ENCODE data around the gene LRRC39.

The LRRC39 gene

DNA sequence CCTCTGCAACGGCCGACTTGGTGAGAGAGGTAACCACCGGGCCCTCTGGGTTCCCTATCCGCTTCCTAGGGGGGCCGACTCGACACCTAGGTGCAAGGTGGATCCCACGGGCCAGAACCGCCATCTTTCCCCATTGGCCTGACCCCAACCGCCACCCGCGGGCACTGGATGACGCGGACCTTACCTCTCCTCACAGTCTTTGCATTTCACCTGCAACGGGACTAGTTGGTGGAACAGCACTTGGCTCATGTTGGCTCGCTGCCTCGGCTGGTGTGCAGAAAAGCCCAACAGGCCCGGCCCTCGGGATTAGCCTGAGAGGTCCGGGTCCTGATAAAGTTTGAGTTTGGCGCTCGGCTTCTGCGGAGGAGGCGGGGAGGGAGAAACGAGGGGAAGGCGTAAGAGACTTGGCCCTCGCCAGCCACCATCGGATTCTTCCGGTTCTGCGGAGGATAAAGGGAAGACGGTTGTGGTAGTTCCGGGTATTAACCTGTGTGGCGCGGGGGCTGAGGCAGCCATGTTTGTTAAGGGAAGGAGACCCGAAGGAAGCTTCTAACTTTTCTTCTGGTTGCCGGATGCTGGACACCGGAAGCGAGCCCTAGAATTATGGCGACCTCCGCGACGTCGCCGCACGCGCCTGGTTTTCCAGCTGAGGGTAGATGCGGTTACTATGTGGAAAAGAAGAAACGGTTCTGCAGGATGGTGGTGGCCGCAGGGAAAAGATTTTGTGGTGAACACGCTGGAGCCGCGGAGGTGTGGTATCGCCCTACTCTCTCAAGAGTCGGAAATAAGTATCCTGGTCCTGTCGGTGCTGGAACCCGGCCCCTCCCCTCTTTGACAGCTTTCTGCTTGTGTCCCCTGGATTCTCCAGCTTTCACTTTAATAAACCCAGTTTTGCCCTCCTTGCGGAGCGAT is 45.2 kb downstream of the LRRC39 start, which contains the start of the genes SASS6 and TRMT13:
Gene SASS6 (minus strand): TSS at position 365 of the 912 bp plus-strand sequence. CDS start 116 bp downstream, at position 249.
Gene TRMT13 (plus strand): TSS at position 598 of the 912 bp plus-strand sequence. CDS start 6 bp downstream, at position 604.
- TF ChIP-seq ZFX (IDR thresholded peaks at IDR 0.05): peak; percentile 45
- TF ChIP-seq, protein P1, sequence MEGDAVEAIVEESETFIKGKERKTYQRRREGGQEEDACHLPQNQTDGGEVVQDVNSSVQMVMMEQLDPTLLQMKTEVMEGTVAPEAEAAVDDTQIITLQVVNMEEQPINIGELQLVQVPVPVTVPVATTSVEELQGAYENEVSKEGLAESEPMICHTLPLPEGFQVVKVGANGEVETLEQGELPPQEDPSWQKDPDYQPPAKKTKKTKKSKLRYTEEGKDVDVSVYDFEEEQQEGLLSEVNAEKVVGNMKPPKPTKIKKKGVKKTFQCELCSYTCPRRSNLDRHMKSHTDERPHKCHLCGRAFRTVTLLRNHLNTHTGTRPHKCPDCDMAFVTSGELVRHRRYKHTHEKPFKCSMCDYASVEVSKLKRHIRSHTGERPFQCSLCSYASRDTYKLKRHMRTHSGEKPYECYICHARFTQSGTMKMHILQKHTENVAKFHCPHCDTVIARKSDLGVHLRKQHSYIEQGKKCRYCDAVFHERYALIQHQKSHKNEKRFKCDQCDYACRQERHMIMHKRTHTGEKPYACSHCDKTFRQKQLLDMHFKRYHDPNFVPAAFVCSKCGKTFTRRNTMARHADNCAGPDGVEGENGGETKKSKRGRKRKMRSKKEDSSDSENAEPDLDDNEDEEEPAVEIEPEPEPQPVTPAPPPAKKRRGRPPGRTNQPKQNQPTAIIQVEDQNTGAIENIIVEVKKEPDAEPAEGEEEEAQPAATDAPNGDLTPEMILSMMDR (conservative IDR thresholded peaks at IDR 0.05): no peak
- peak within 1 kb of the TSS; percentile 86 for H3K27ac ChIP-seq

- H3K27ac ChIP-seq: no peak overlapping the region
- TF ChIP-seq, protein P1 (conservative IDR thresholded peaks at IDR 0.05): no peak
- TF ChIP-seq ZFX (IDR thresholded peaks at IDR 0.05): no peak
These were observed 46.4 kb downstream of the LRRC39 start for GRCh38 chr1:100131623-100132022.

- H3K27ac ChIP-seq: peak overlapping the region; percentile 9; the same call in 1 of the 2 replicates
- TF ChIP-seq ZFX (IDR thresholded peaks at IDR 0.05): no peak
- TF ChIP-seq, protein P1 (conservative IDR thresholded peaks at IDR 0.05): no peak
These were observed 47.4 kb downstream of the LRRC39 start for GRCh38 chr1:100130552-100131077.

DNA sequence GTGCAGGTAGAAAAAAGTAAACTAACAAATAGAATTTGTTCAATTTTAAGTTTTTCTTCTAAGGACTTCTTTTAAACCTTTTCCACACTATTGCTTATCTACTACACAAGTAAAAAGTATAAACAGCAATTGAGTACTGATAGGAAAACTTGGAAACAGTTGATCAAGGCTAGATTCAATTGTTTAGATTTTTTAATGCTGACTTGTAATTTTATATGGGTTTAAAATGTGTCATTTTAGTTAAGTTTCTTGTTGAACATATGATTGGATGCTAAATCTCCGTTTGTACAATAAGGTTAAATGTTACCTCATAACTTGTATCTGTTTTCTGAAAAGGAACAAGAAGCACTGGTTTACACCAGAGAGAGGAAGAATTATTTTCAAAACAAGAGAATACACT is 50.8 kb downstream of the LRRC39 start:
- H3K27ac ChIP-seq: no peak overlapping the region
- TF ChIP-seq ZFX (IDR thresholded peaks at IDR 0.05): no peak
- TF ChIP-seq, protein P1 (conservative IDR thresholded peaks at IDR 0.05): no peak

- H3K27ac ChIP-seq: no peak overlapping the region
- TF ChIP-seq ZFX (IDR thresholded peaks at IDR 0.05): no peak
- TF ChIP-seq, protein P1 (conservative IDR thresholded peaks at IDR 0.05): no peak
These were observed 55.9 kb downstream of the LRRC39 start for GRCh38 chr1:100122177-100122576.

GRCh38 chr1:100115524-100115923 is 62.5 kb downstream of the LRRC39 start:
- H3K27ac ChIP-seq: no peak overlapping the region
- TF ChIP-seq, protein P1 (conservative IDR thresholded peaks at IDR 0.05): no peak
- TF ChIP-seq ZFX (IDR thresholded peaks at IDR 0.05): no peak

DNA sequence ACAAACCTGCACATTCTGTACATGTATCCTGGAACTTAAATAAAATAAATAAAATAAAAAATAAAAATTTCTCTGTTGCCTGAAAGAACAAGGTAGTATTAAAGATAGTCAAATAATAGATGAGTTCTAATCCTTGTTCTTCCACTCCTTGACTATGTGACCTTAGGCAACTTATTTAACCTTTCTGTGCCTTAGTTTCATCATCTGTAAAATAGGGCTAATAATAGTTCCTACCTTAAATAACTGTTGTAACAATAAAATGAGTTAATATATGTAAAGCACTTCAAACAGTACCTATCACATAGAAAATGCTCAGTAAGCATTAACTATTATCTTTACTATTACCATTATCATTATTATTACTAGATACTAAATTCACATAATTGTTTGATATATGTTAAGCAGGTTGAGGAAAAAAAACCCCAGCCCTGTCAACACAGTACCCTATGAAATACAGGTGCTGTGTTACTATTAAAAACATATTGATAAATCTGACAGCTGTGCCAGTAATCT is 68.4 kb downstream of the LRRC39 start:
- TF ChIP-seq ZFX (IDR thresholded peaks at IDR 0.05): no peak
- TF ChIP-seq, protein P1 (conservative IDR thresholded peaks at IDR 0.05): no peak
- no peak overlapping the region for H3K27ac ChIP-seq

All from C4-2B (cell line).